HepG2 (cell line): ENCODE data around the gene UBL7. TPM values are rescaled to one million over a fixed set of nuclear protein-coding genes. Genes with fewer than 3 reads are reported as not detected.

Experiments
- CHCHD3 ChIP-seq: sonication (generic); formaldehyde crosslinking; IDR thresholded peaks from 2 replicates; pipeline ENCODE4 v1.8.0; 2022; ENCODE audit warnings: mild to moderate bottlenecking, missing genetic modification reagents, moderate library complexity
- EP300 ChIP-seq, 3 experiments: sonication (generic) in 1 of 3; formaldehyde crosslinking in 1 of 3; IDR thresholded peaks; 2 replicates each; pipeline versions ENCODE4 v1.5.1 to v1.6.1; 2011 to 2020; ENCODE audit warnings: low read depth in 2 of 3, low read length in 2 of 3, borderline replicate concordance in 1 of 3, improper control_type of control experiment in 1 of 3, mild to moderate bottlenecking in 1 of 3, missing genetic modification reagents in 1 of 3, moderate library complexity in 1 of 3
- FLYWCH1 ChIP-seq: sonication (generic); formaldehyde crosslinking; IDR thresholded peaks from 2 replicates; pipeline ENCODE4 v1.8.1; 2023; ENCODE audit warnings: mild to moderate bottlenecking, missing genetic modification reagents
- FOXA3 ChIP-seq: IDR thresholded peaks from 2 replicates; pipeline ENCODE4 v1.6.1; 2016; ENCODE audit warnings: missing genetic modification reagents, missing compliant biosample characterization
- FOXC1 ChIP-seq: sonication (generic); formaldehyde crosslinking; IDR thresholded peaks from 2 replicates; pipeline ENCODE4 v1.8.0; 2022; ENCODE audit warnings: mild to moderate bottlenecking, missing genetic modification reagents, borderline replicate concordance
- GATAD2A ChIP-seq: IDR thresholded peaks from 2 replicates; pipeline ENCODE4 v1.6.1; 2016
- HMGXB3 ChIP-seq: sonication (generic); formaldehyde crosslinking; IDR thresholded peaks from 2 replicates; pipeline ENCODE4 v1.4.0; 2020; ENCODE audit warnings: missing genetic modification reagents, borderline replicate concordance
- IRF1 ChIP-seq: sonication (generic); formaldehyde crosslinking; IDR thresholded peaks from 2 replicates; pipeline ENCODE4 v1.4.0; 2020; ENCODE audit warnings: low read depth, mild to moderate bottlenecking, missing genetic modification reagents
- JDP2 ChIP-seq: sonication (generic); formaldehyde crosslinking; IDR thresholded peaks from 2 replicates; pipeline ENCODE4 v1.8.1; 2022; ENCODE audit warnings: missing genetic modification reagents, borderline replicate concordance
- MAFG ChIP-seq: sonication (generic); formaldehyde crosslinking; IDR thresholded peaks from 2 replicates; pipeline ENCODE4 v1.5.1; 2020; ENCODE audit warnings: mild to moderate bottlenecking, missing genetic modification reagents
- MED8 ChIP-seq: sonication (generic); formaldehyde crosslinking; IDR thresholded peaks from 2 replicates; pipeline ENCODE4 v1.8.1; 2023; ENCODE audit warnings: mild to moderate bottlenecking, missing genetic modification reagents; ENCODE audit not compliant: insufficient replicate concordance
- MEIS2 ChIP-seq: sonication (generic); formaldehyde crosslinking; IDR thresholded peaks from 2 replicates; pipeline ENCODE4 v1.9.0; 2021; ENCODE audit warnings: mild to moderate bottlenecking, missing genetic modification reagents
- MTA1 ChIP-seq: sonication (generic); formaldehyde crosslinking; IDR thresholded peaks from 2 replicates; pipeline ENCODE4 v1.4.0; 2020; ENCODE audit warnings: missing genetic modification reagents, mild to moderate bottlenecking, borderline replicate concordance
- NFYB ChIP-seq: sonication (generic); formaldehyde crosslinking; IDR thresholded peaks from 2 replicates; pipeline ENCODE4 v1.4.0; 2020; ENCODE audit warnings: missing genetic modification reagents
- PCBP1 ChIP-seq: fragments of 200-400 bp; formaldehyde crosslinking; IDR thresholded peaks from 2 replicates; pipeline ENCODE4 v1.6.1; 2017; ENCODE audit warnings: mild to moderate bottlenecking, low read depth, low read length, borderline replicate concordance
- RFXAP ChIP-seq: sonication (generic); formaldehyde crosslinking; IDR thresholded peaks from 2 replicates; pipeline ENCODE4 v1.4.0; 2020; ENCODE audit warnings: missing genetic modification reagents, borderline replicate concordance
- TBL1XR1 ChIP-seq: fragments of 150-350 bp; IDR thresholded peaks from 2 replicates; pipeline ENCODE4 v1.6.1; 2014; ENCODE audit warnings: borderline replicate concordance, low read length; ENCODE audit not compliant: partially characterized antibody
- ZNF24 ChIP-seq: fragments of 450-650 bp; IDR thresholded peaks from 2 replicates; pipeline ENCODE4 v1.6.1; 2017; ENCODE audit warnings: antibody characterized with exemption, mild to moderate bottlenecking
- ZNF317 ChIP-seq: sonication (generic); formaldehyde crosslinking; IDR thresholded peaks from 2 replicates; pipeline ENCODE4 v1.5.0; 2020; ENCODE audit warnings: mild to moderate bottlenecking, missing genetic modification reagents
- ZNF451 ChIP-seq: sonication (generic); formaldehyde crosslinking; IDR thresholded peaks from 2 replicates; pipeline ENCODE4 v1.5.0; 2020; ENCODE audit warnings: mild to moderate bottlenecking, missing genetic modification reagents
- ZNF543 ChIP-seq: sonication (generic); formaldehyde crosslinking; IDR thresholded peaks from 2 replicates; pipeline ENCODE4 v1.4.0; 2020; ENCODE audit warnings: mild to moderate bottlenecking, missing genetic modification reagents
- ZNF75D ChIP-seq: sonication (generic); formaldehyde crosslinking; IDR thresholded peaks from 2 replicates; pipeline ENCODE4 v1.8.1; 2023; ENCODE audit warnings: missing genetic modification reagents, mild to moderate bottlenecking, borderline replicate concordance
- ZNF768 ChIP-seq: sonication (generic); formaldehyde crosslinking; IDR thresholded peaks from 2 replicates; pipeline ENCODE4 v1.4.0; 2020; ENCODE audit warnings: missing genetic modification reagents
- ZSCAN29 ChIP-seq: sonication (generic); formaldehyde crosslinking; conservative IDR thresholded peaks from 2 replicates; pipeline ENCODE4 v1.4.0; 2020; ENCODE audit warnings: mild to moderate bottlenecking, missing genetic modification reagents
- polyA plus RNA-seq, 8 experiments: library from polyadenylated mRNA; depleted of rRNA in 3 of 8; stranded (reverse) in 7 of 8; unstranded in 1 of 8; fragments of >200 nt; fragmentation: Illumina TruSeq in 4 of 8; extraction: Trizol in 4 of 8; gene quantifications; 2 replicates each; pipeline versions ENCODE4 v1.2.1 to v1.2.3, GENCODE V29; 2011 to 2016; ENCODE audit warnings: low read depth in 4 of 8, missing spikeins in 1 of 8, mixed read lengths in 1 of 8; ENCODE audit not compliant: insufficient read depth in 1 of 8
- total RNA-seq, 5 experiments: library from RNA; depleted of rRNA; stranded (reverse); fragments of >200 nt; fragmentation: Illumina TruSeq; extraction: Trizol; gene quantifications; 2 replicates each; pipeline ENCODE4 v1.2.3, GENCODE V29; 2016; ENCODE audit warnings: low read depth in 1 of 5
- TF ChIP-seq, protein P1 (sequence below): sonication (generic); formaldehyde crosslinking; IDR thresholded peaks from 2 replicates; pipeline ENCODE4 v1.4.0; 2020; ENCODE audit warnings: missing genetic modification reagents

The UBL7 gene
- total and polyA plus RNA-seq, 2 of the 13 experiments (the other 11 are each of a cell fraction or from before 2014, with no cell fraction given), result 55.0 to 63.5 TPM

GRCh38 chr15:74442063-74442462 lies 18.9 kb downstream of the UBL7 start (continued):
- TF ChIP-seq RFXAP (CRISPR knock-in tag), result no peak; the same call in 1 of the 2 replicates
- TF ChIP-seq EP300 (IDR thresholded peaks at IDR 0.05; ENCODE audit: low read depth in 2 of 2, low read length in 2 of 2), result peak; percentile 30 to 91; a peak in 2 of 4 replicates
- TF ChIP-seq EP300 (CRISPR knock-in tag; IDR thresholded peaks at IDR 0.05; ENCODE audit: borderline replicate concordance), result peak; percentile 68; the same call in 1 of the 2 replicates
- peak; percentile 91 for TF ChIP-seq FOXA3 (CRISPR knock-in tag)
- no peak for TF ChIP-seq NFYB (CRISPR knock-in tag)
- TF ChIP-seq ZNF768 (CRISPR knock-in tag), result no peak
- no peak for TF ChIP-seq MTA1 (CRISPR knock-in tag)
- TF ChIP-seq IRF1 (CRISPR knock-in tag), result no peak
- TF ChIP-seq JDP2, result no peak; the same call in 1 of the 2 replicates
- TF ChIP-seq ZNF451 (CRISPR knock-in tag), result no peak
- TF ChIP-seq FLYWCH1, result no peak
- TF ChIP-seq MED8, result no peak
- no peak for TF ChIP-seq PCBP1
- TF ChIP-seq MAFG, result no peak
- TF ChIP-seq CHCHD3 (CRISPR knock-in tag), result no peak
- TF ChIP-seq ZSCAN29 (CRISPR knock-in tag), result peak; percentile 80; the same call in 1 of the 2 replicates
- TF ChIP-seq HMGXB3, result no peak
- peak; percentile 97 for TF ChIP-seq TBL1XR1
- no peak for TF ChIP-seq ZNF75D (CRISPR knock-in tag)
- no peak for TF ChIP-seq ZNF24
- TF ChIP-seq MEIS2 (CRISPR knock-in tag), result no peak
- TF ChIP-seq, protein P1, sequence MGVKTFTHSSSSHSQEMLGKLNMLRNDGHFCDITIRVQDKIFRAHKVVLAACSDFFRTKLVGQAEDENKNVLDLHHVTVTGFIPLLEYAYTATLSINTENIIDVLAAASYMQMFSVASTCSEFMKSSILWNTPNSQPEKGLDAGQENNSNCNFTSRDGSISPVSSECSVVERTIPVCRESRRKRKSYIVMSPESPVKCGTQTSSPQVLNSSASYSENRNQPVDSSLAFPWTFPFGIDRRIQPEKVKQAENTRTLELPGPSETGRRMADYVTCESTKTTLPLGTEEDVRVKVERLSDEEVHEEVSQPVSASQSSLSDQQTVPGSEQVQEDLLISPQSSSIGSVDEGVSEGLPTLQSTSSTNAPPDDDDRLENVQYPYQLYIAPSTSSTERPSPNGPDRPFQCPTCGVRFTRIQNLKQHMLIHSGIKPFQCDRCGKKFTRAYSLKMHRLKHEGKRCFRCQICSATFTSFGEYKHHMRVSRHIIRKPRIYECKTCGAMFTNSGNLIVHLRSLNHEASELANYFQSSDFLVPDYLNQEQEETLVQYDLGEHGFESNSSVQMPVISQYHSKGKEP (CRISPR knock-in tag), result no peak
- peak; percentile 39; the same call in 1 of the 2 replicates for TF ChIP-seq ZNF543 (CRISPR knock-in tag)
- no peak for TF ChIP-seq FOXC1
- TF ChIP-seq ZNF317, result peak; percentile 86; the same call in 1 of the 2 replicates
- TF ChIP-seq GATAD2A (CRISPR knock-in tag), result peak; percentile 85
